Measurements from ENCODE around the gene ACD.

DNA sequence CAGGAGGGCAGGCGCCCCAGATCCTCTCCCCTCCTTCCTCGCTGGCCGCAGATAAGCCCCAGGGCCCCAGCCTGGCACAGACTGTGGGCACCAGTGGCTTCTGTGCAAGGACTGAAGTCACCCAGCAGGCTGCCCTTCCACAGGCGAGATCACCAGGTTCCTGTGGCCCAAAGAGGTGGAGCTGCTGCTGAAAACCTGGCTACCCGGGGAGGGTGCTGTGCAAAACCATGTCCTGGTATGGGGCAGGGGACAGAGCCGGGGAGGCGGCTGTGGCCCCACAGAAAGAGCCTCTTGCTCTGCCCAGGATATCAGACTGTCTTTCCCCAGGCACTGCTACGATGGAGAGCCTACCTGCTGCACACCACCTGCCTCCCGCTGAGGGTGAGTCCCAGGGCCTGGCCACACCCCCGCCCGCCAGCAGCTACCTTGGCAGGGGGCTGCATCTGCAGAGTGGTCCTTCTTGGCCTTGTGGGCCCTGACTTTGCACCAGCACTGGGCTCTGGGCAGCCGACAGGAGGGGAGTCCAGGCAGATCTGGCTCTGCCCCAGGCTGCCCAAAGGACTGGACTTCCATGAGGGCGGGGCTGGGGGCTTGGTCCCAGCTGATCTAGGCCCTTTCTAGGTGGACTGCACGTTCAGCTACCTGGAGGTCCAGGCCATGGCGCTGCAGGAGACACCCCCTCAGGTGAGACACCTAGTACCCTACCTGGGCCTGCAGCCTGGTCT is 14.5 kb downstream of the ACD start:
- TF ChIP-seq, protein P1, sequence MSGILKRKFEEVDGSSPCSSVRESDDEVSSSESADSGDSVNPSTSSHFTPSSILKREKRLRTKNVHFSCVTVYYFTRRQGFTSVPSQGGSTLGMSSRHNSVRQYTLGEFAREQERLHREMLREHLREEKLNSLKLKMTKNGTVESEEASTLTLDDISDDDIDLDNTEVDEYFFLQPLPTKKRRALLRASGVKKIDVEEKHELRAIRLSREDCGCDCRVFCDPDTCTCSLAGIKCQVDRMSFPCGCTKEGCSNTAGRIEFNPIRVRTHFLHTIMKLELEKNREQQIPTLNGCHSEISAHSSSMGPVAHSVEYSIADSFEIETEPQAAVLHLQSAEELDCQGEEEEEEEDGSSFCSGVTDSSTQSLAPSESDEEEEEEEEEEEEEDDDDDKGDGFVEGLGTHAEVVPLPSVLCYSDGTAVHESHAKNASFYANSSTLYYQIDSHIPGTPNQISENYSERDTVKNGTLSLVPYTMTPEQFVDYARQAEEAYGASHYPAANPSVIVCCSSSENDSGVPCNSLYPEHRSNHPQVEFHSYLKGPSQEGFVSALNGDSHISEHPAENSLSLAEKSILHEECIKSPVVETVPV (CRISPR knock-in tag; IDR thresholded peaks at IDR 0.05) = no peak
- TF ChIP-seq ZNF70 (CRISPR knock-in tag; IDR thresholded peaks at IDR 0.05) (no peak), ISL1 (CRISPR knock-in tag; IDR thresholded peaks at IDR 0.05) (no peak), ARNTL (CRISPR knock-in tag; IDR thresholded peaks at IDR 0.05; ENCODE audit: borderline replicate concordance, low read depth) (no peak)
